ENCODE measurements around the gene KCNIP3. TPM values are rescaled to one million over a fixed set of nuclear protein-coding genes. Genes with fewer than 3 reads are reported as not detected.
"Not testable (repeated sequence)": the region's sequence is repeated elsewhere in the genome, so short reads cannot be mapped to it uniquely, and the experiment has no call there.

Gene KCNIP3
- total RNA-seq, 1 experiment from 2014 or later = not detected

DNA sequence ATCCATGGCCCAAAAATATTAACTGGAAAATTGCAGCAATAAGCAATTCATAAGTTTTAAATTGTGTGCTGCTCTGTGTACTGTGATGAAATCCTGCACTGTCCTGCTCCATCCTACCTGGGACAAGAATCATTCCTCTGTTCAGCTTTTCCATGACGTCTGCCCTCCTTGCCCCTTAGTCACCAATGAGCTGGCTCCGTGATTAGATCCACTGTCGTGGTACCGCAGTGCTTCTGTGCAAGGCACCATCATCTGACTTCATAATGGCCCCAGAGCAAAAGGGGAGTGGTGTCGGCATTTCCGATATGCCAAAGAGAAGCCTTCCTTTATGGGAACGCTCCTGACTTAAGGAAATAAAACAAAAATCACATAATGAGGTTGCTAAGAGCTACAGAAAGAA lies 101.9 kb downstream of the KCNIP3 start:
- no peak for DNase-seq
- H3K9me3 Mint-ChIP-seq (ENCODE audit: unreplicated experiment) = no peaks in the 10 kb centered on the region
- CTCF ChIA-PET = no interaction called here
- H3K4me1 Mint-ChIP-seq (ENCODE audit: low read depth, unreplicated experiment) = peaks cover 7% of the 10 kb centered on the region
- no TSS peak for BruUV-seq (replicated peaks)
- H3K9me3 ChIP-seq = no peaks in the 10 kb centered on the region
- no peaks in the 10 kb centered on the region for H3K36me3 ChIP-seq (ENCODE audit: control insufficient read depth, insufficient read depth, low read length)
- peaks cover 7% of the 10 kb centered on the region; the same call in 1 of the 2 replicates for H3K4me1 ChIP-seq
- no peak overlapping the region for H3K4me3 Mint-ChIP-seq (ENCODE audit: unreplicated experiment)
- no peak overlapping the region for H3K4me3 ChIP-seq (ENCODE audit: low read depth, low read length)
- intact Hi-C loops (cut with micrococcal nuclease; ENCODE audit: unreplicated experiment) = no loop called here
- TF ChIP-seq CTCF (IDR thresholded peaks at IDR 0.05; ENCODE audit: insufficient read depth in 1 of 2, low read depth in 1 of 2, low read length in 1 of 2, severe bottlenecking in 1 of 2, unreplicated experiment in 1 of 2) = no peak
- H3K27me3 Mint-ChIP-seq (ENCODE audit: insufficient read depth, unreplicated experiment) = no peaks in the 10 kb centered on the region
- H3K27ac Mint-ChIP-seq (ENCODE audit: unreplicated experiment) = no peak overlapping the region
- POLR2A ChIA-PET = no interaction called here
- peaks cover 14% of the 10 kb centered on the region for H3K36me3 Mint-ChIP-seq (ENCODE audit: insufficient read depth, unreplicated experiment)
- no peaks in the 10 kb centered on the region for H3K27me3 ChIP-seq (replicated peaks; ENCODE audit: control insufficient read depth, insufficient read depth, low read length)

- Mint-ChIP-seq H3K27me3 (ENCODE audit: insufficient read depth, unreplicated experiment) (no peaks in the 10 kb centered on the region), H3K36me3 (ENCODE audit: insufficient read depth, unreplicated experiment) (peaks cover 14% of the 10 kb centered on the region), H3K27ac (ENCODE audit: unreplicated experiment) (peak overlapping the region; percentile 98), H3K9me3 (ENCODE audit: unreplicated experiment) (no peaks in the 10 kb centered on the region), H3K4me1 (ENCODE audit: low read depth, unreplicated experiment) (peaks cover 7% of the 10 kb centered on the region), H3K4me3 (ENCODE audit: unreplicated experiment) (peak overlapping the region; percentile 99)
- no peak for DNase-seq
- H3K4me1 ChIP-seq = peaks cover 7% of the 10 kb centered on the region; the same call in 1 of the 2 replicates
- intact Hi-C loops (cut with micrococcal nuclease; ENCODE audit: unreplicated experiment) = no loop called here
- BruUV-seq (replicated peaks) = no TSS peak
- H3K4me3 ChIP-seq (ENCODE audit: low read depth, low read length) = peak overlapping the region; percentile 89
- no peaks in the 10 kb centered on the region for H3K27me3 ChIP-seq (replicated peaks; ENCODE audit: control insufficient read depth, insufficient read depth, low read length)
- TF ChIP-seq CTCF (IDR thresholded peaks at IDR 0.05; ENCODE audit: insufficient read depth in 1 of 2, low read depth in 1 of 2, low read length in 1 of 2, severe bottlenecking in 1 of 2, unreplicated experiment in 1 of 2) = no peak
- POLR2A ChIA-PET = interaction anchor here (0.6 kb wide), 1 partner anchor 91 kb away, joined by 3 read pairs; no protein-coding TSS in a partner anchor
- no peaks in the 10 kb centered on the region for H3K36me3 ChIP-seq (ENCODE audit: control insufficient read depth, insufficient read depth, low read length)
- H3K9me3 ChIP-seq = no peaks in the 10 kb centered on the region
- CTCF ChIA-PET = interaction anchor here (1.2 to 2.6 kb wide), 3 partner anchors 9 to 56 kb away, joined by 4 to 11 read pairs (median 8); no protein-coding TSS in a partner anchor
Observed at GRCh38 chr2:95401480-95401879, 104.3 kb downstream of the KCNIP3 start.

GRCh38 chr2:95402004-95402369 lies 104.8 kb downstream of the KCNIP3 start:
- not testable (repeated sequence) for H3K9me3 ChIP-seq; H3K27me3 Mint-ChIP-seq (ENCODE audit: insufficient read depth, unreplicated experiment); H3K4me1 Mint-ChIP-seq (ENCODE audit: low read depth, unreplicated experiment); H3K9me3 Mint-ChIP-seq (ENCODE audit: unreplicated experiment); H3K36me3 ChIP-seq (ENCODE audit: control insufficient read depth, insufficient read depth, low read length); H3K4me1 ChIP-seq; H3K27me3 ChIP-seq (replicated peaks; ENCODE audit: control insufficient read depth, insufficient read depth, low read length)
- DNase-seq = peak; percentile 52 to 62
- ChIA-PET CTCF (interaction anchor here (1.2 to 2.6 kb wide), 4 partner anchors 9 to 170 kb away, joined by 3 to 11 read pairs (median 6); no protein-coding TSS in a partner anchor), POLR2A (interaction anchor here (0.6 kb wide), 1 partner anchor 91 kb away, joined by 3 read pairs; no protein-coding TSS in a partner anchor)
- Mint-ChIP-seq H3K27ac (ENCODE audit: unreplicated experiment) (peak overlapping the region; percentile 98), H3K4me3 (ENCODE audit: unreplicated experiment) (peak overlapping the region; percentile 99), H3K36me3 (ENCODE audit: insufficient read depth, unreplicated experiment) (peaks cover 14% of the 10 kb centered on the region)
- peak overlapping the region; percentile 89 for H3K4me3 ChIP-seq (ENCODE audit: low read depth, low read length)
- intact Hi-C loops (cut with micrococcal nuclease; ENCODE audit: unreplicated experiment) = loop anchor here (1.0 kb wide), 1 partner anchor 57 kb away; no protein-coding TSS in a partner anchor
- TF ChIP-seq CTCF (IDR thresholded peaks at IDR 0.05; ENCODE audit: insufficient read depth in 1 of 2, low read depth in 1 of 2, low read length in 1 of 2, severe bottlenecking in 1 of 2, unreplicated experiment in 1 of 2) = peak in 1 of 2 experiments; percentile 15
- BruUV-seq (replicated peaks) = TSS peak; percentile 77

Measured in Caco-2 (cell line).